Sigmoid colon (tissue), 3 donors: Measurements from ENCODE around the gene B4GALT6.

ENCODE experiments used
- CTCF ChIP-seq, 4 experiments: fragments of 450-650 bp in 3 of 4; fragments of 200-600 bp in 1 of 4; IDR thresholded peaks; one replicate each; pipeline ENCODE4 v1.5.1; 2016 to 2019; ENCODE audit warnings: antibody characterized with exemption in 4 of 4, mild to moderate bottlenecking in 3 of 4, moderate library complexity in 2 of 4
- POLR2A ChIP-seq, 2 donors: fragments of 450-650 bp; IDR thresholded peaks; one replicate each; pipeline ENCODE4 v1.6.1; 2016; ENCODE audit warnings: antibody characterized with exemption in 2 of 2, mild to moderate bottlenecking in 2 of 2, moderate library complexity in 2 of 2

GRCh38 chr18:31585991-31586390 lies 98.4 kb downstream of the B4GALT6 start:
- TF ChIP-seq CTCF (IDR thresholded peaks at IDR 0.05) (no peak), POLR2A (IDR thresholded peaks at IDR 0.05) (no peak)
